Naive thymus-derived CD8-positive, alpha-beta T cell (primary cell): ENCODE measurements around the gene RNF213. TPM values are rescaled to one million over a fixed set of nuclear protein-coding genes. Genes with fewer than 3 reads are reported as not detected.

ENCODE experiments used
- ATAC-seq, 2 donors: fragments of 150-1000 bp; cut with Tn5 transposase in 1 of 2; sonication (Bioruptor Pico), chemical (Tn5 transposase) in 1 of 2; 1 replicate in 1 of 2; 2 replicates in 1 of 2; pipeline ENCODE4 v1.10.0; 2021; ENCODE audit warnings: mild to moderate bottlenecking in 2 of 2, moderate library complexity in 2 of 2
- POLR2A ChIA-PET: fragments of 350-600 bp; sonication (Branson Sonifier 250); formaldehyde crosslinking; loops from one replicate; lab custom pipeline; 2021; ENCODE audit warnings: antibody characterized with exemption; lab: Charles Lee
- DNase-seq, 10 donors: peaks; one replicate each; pipeline versions ENCODE4 v3.0.0 to v3.0.0-alpha.2; 2020 to 2022
- H3K27ac Mint-ChIP-seq, 10 donors: one replicate each; pipeline ENCODE4 v1.8.0; 2020 to 2022; ENCODE audit warnings: mild to moderate bottlenecking in 10 of 10, mixed read lengths in 10 of 10, moderate library complexity in 4 of 10, inconsistent platforms in 1 of 10
- H3K27me3 Mint-ChIP-seq, 5 donors: one replicate each; pipeline ENCODE4 v1.8.0; 2021 to 2022; ENCODE audit warnings: mixed read lengths in 5 of 5
- H3K36me3 Mint-ChIP-seq, 3 donors: one replicate each; pipeline ENCODE4 v1.8.0; 2020 to 2022; ENCODE audit warnings: mixed read lengths in 3 of 3, mild to moderate bottlenecking in 2 of 3, inconsistent platforms in 1 of 3
- H3K4me1 Mint-ChIP-seq, 4 donors: one replicate each; pipeline ENCODE4 v1.8.0; 2021 to 2022; ENCODE audit warnings: mixed read lengths in 4 of 4
- H3K4me3 Mint-ChIP-seq, 10 donors: one replicate each; pipeline ENCODE4 v1.8.0; 2020 to 2022; ENCODE audit warnings: mild to moderate bottlenecking in 10 of 10, mixed read lengths in 10 of 10, moderate library complexity in 6 of 10, inconsistent platforms in 1 of 10
- H3K9me3 Mint-ChIP-seq, 9 donors: one replicate each; pipeline ENCODE4 v1.8.0; 2020 to 2022; ENCODE audit warnings: mixed read lengths in 9 of 9, mild to moderate bottlenecking in 3 of 9, inconsistent platforms in 1 of 9, moderate library complexity in 1 of 9
- polyA plus RNA-seq, 3 donors: library from polyadenylated mRNA; unstranded; fragments of 300-500 nt; fragmentation: Illumina TruSeq; gene quantifications; one replicate each; pipeline ENCODE4 v1.2.3, GENCODE V29; 2021
- total RNA-seq, 8 experiments: library from RNA in 2 of 8; stranded (reverse) in 2 of 8; gene quantifications; one replicate each; pipeline ENCODE4 v1.2.3 and lab custom pipeline; 2021 to 2026

The RNF213 gene
- total and polyA plus RNA-seq, 5 experiments from 2014 or later, result 27.1 to 328 (median 52.2) TPM

DNA sequence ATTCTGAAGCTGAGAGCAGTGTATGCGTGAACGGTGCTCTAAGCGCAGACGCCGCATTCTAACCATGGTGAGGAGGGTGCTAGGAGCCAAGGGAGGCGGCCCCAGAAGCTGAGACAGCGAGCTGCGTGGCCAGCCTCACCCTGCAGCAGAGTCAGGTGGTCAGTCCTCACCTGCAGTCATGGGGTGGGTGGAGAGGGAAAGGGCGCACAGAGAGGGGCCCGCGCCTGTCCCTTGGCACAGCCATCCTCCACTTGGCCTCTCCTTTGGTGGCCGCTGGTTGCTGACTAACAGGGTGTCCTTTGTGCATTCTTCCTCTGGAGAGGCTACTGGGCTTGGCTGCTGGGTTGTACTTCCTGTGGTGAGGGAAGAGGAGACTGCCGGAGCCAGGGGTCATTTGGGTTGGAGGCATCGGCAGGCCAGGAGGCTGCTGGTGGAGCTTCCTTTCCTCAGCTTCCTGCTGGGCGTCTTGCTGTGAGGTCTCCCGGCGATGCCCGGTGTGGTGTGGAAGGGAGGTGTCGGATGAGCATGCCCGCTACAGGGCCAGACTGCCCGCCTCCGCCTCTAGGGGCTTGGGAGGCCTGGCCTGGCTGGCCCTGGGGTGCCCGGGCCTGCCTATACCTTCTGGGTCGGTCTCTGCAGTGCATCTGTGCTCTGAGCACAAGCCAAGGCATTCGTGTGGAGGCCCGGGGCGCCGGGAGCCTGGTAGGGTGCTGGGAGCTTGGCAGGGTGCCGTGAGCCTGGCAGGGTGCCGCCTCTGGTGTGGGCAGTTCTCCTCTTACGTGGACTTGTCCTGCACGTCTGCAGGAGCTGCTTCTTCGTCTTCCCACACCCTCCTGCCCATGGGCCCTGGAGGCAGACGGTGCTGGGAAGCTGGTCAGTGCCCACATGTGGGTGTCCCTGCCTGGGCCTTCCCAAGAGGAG, 17.4 kb downstream of the RNF213 start:
- Mint-ChIP-seq H3K27ac (peak overlapping the region; percentile 19 to 87 (median 68)), H3K4me1 (peaks cover 28 to 58% (median 49%) of the 10 kb centered on the region in 4 donors), H3K36me3 (peaks cover 0 to 82% (median 4%) of the 10 kb centered on the region in 3 donors), H3K4me3 (no peak overlapping the region), H3K9me3 (no peaks in the 10 kb centered on the region), H3K27me3 (no peaks in the 10 kb centered on the region)
- ATAC-seq (no peak), DNase-seq (peak in 1 of 10 donors; percentile 54)
- POLR2A ChIA-PET, result interaction anchor here (0.7 to 3.7 kb wide), 3 partner anchors 15 to 104 kb away, joined by 3 to 34 read pairs (median 3); partner anchors contain the start of gene RNF213

DNA sequence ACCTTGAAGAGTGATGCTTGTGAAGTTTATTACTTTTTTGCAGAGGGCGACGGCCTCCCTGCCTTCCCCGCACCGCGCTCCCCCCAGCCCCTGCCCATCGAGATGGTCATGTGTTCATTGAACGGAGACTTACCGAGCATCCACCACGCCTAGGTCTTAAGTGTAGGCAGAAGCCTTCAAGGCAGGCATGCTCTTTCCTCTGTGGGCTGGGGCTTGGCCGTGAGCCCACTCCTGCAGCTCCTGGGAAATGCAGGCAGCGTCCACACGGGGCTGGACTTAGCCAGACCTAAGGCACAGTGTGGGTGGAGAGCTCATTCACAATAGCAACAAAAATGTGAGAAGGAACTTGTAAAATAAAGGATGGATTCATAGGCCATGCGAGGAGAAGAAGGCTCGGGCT, 19.2 kb downstream of the RNF213 start:
- Mint-ChIP-seq H3K4me3 (peak overlapping the region in 1 of 10 donors; percentile 51), H3K27ac (peak overlapping the region in 9 of 10 donors; percentile 26 to 87 (median 76)), H3K36me3 (peaks cover 0 to 78% (median 1%) of the 10 kb centered on the region in 3 donors), H3K4me1 (peaks cover 25 to 50% (median 42%) of the 10 kb centered on the region in 4 donors), H3K9me3 (no peaks in the 10 kb centered on the region), H3K27me3 (no peaks in the 10 kb centered on the region)
- peak in 1 of 10 donors; percentile 16 for DNase-seq
- POLR2A ChIA-PET, result interaction anchor here (3.7 kb wide), 1 partner anchor 16 kb away, joined by 34 read pairs; the partner anchor contains the start of gene RNF213
- ATAC-seq, result no peak

DNA sequence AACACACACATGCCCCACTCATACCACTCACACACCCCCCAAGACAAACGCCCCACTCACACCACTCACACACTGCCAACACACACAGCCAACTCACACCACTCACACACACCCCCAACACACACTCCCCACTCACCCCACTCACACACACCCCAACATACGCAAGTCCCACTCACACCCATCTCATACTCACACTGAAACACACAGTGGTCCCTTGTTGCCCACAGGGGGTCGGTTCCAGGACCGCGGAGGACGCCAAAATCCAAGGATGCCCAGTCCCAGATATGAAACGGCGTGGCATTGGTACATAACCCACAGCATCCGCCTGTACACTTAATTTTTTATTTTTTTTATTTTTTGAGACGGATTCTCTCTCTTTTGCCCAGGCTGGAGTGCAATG, 20.9 kb downstream of the RNF213 start:
- ATAC-seq (no peak), DNase-seq (no peak)
- POLR2A ChIA-PET, result no interaction called here
- Mint-ChIP-seq H3K36me3 (peaks cover 0 to 74% (median 1%) of the 10 kb centered on the region in 3 donors), H3K27ac (peak overlapping the region in 3 of 10 donors; percentile 33 to 87 (median 49)), H3K4me1 (peaks cover 18 to 49% (median 34%) of the 10 kb centered on the region in 4 donors), H3K4me3 (no peak overlapping the region), H3K9me3 (no peaks in the 10 kb centered on the region), H3K27me3 (no peaks in the 10 kb centered on the region)

DNA sequence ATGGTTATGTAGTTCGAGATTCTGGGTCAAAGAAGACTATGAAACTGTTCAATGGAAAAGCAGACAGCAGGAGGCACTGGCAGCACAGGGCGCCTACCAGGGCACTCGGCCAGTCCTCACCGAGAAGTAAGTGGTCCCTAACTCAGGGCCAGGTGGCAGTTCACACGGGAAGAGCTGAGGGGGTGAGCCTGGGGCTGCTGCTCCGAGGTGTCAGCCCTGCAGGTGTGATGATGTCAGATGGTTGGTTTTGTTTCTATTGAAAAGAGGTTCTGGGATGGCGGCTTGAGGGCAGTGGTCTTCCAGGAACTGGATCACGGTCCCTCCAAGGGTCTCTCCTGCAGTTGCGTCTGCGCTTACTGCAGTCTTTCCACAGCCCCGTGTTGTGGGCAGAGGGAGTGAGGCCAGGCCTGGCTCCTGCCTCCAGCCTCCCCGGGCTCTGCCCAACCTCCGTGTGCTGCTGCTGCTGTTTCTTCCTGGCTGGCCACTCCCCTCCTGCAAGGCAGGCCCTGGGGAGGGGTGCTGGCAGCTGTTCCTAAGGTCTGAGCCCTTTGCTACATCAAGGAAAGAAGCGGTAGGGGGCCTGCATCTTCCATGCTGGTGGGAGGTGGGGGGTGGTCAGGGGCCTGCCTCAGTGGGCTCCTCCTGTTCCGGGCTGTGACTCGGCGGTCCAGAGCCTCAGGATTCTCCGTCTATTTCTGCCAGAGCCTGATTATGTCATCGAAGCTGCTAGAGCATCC, 22.6 kb downstream of the RNF213 start:
- Mint-ChIP-seq H3K4me1 (peaks cover 15 to 46% (median 30%) of the 10 kb centered on the region in 4 donors), H3K27ac (peak overlapping the region in 7 of 10 donors; percentile 11 to 82 (median 62)), H3K9me3 (no peaks in the 10 kb centered on the region), H3K36me3 (peaks cover 3 to 69% (median 4%) of the 10 kb centered on the region in 3 donors), H3K27me3 (no peaks in the 10 kb centered on the region), H3K4me3 (no peak overlapping the region)
- ATAC-seq (no peak), DNase-seq (no peak)
- POLR2A ChIA-PET, result interaction anchor here (1.3 kb wide), 1 partner anchor 10 kb away, joined by 3 read pairs; no protein-coding TSS in a partner anchor

DNA sequence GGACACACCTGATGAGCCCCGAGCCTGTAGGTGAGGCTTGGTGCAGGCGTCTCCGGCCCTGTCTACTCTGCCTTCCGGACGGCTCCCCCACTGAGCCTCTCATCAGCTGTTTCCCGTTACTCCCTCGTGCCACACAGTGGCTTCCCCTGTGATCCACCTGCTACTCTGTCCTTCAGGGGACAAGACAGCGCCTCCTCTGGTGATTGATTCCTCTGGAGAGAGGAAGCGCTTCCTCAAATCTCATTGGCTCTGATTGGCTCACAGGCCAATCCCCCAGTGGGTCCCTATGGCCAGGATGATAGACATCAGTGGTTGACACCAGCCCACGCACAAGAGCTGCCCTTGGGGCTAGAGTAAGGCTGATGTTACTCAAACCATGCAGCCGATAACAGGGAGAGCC, 24.0 kb downstream of the RNF213 start:
- no peaks in the 10 kb centered on the region for H3K27me3 Mint-ChIP-seq
- H3K36me3 Mint-ChIP-seq, result peaks cover 3 to 70% (median 8%) of the 10 kb centered on the region in 3 donors
- H3K9me3 Mint-ChIP-seq, result no peaks in the 10 kb centered on the region
- POLR2A ChIA-PET, result no interaction called here
- peak overlapping the region in 3 of 10 donors; percentile 45 to 70 (median 59) for H3K4me3 Mint-ChIP-seq
- DNase-seq, result peak in 1 of 10 donors; percentile 36
- ATAC-seq, result peak in 1 of 2 donors; percentile 90
- H3K4me1 Mint-ChIP-seq, result peaks cover 16 to 34% (median 22%) of the 10 kb centered on the region in 4 donors
- H3K27ac Mint-ChIP-seq, result peak overlapping the region; percentile 55 to 85 (median 73)

DNA sequence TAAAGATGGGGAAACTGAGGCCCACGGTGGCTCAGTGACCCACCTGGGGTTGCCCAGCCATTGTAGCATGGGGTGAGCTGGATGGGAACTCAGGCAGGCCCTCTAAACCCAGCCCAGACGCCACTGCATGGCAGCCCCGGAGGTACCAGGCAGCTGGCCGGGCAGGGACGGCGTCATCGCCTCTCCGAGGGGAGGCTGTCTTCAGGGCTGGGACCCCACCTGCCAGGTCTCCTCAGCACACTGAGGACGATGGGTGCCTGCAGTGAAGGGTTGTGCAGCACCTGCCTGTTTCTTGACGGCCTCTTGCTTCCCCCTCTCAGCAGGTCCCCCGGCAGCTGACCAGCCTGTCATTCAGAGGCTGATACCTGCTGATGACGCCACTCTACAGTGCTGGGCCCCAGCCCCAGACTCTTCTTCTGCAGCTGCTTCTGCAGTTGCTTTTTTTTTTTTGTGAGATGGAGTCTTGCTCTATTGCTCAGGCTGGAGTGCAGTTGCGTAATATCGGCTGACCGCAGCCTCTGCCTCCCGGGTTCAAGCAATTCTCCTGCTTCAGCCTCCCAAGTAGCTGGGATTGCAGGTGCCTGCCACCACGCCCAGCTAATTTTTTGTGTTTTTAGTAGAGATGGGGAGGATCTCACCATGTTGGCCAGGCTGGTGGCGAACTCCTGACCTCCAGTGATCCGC, 24.7 kb downstream of the RNF213 start:
- POLR2A ChIA-PET, result no interaction called here
- DNase-seq (no peak), ATAC-seq (no peak)
- H3K36me3 Mint-ChIP-seq, result peaks cover 3 to 70% (median 8%) of the 10 kb centered on the region in 3 donors
- H3K27ac Mint-ChIP-seq, result peak overlapping the region in 4 of 10 donors; percentile 4 to 76 (median 45)
- no peak overlapping the region for H3K4me3 Mint-ChIP-seq
- H3K27me3 Mint-ChIP-seq, result no peaks in the 10 kb centered on the region
- H3K4me1 Mint-ChIP-seq, result peaks cover 13 to 29% (median 15%) of the 10 kb centered on the region in 4 donors
- no peaks in the 10 kb centered on the region for H3K9me3 Mint-ChIP-seq

DNA sequence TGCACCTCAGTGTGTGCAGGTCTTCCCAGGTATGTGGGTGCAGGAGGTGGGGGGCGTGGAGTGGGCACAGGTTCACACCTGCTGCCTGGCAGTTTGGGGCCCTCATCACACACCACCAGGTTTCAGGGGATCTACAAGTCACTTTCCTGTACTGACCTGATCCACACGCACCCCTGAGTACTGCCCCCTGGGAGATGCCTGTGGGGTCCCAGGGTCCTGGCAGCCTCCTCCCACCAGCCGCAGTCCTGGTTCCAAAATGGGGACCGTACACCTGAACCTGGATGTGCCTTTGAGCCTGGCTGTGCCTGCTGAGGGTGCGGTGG, 25.9 kb downstream of the RNF213 start:
- ATAC-seq, result no peak
- Mint-ChIP-seq H3K4me1 (peaks cover 9 to 25% (median 12%) of the 10 kb centered on the region in 4 donors), H3K9me3 (no peaks in the 10 kb centered on the region), H3K36me3 (peaks cover 7 to 72% (median 12%) of the 10 kb centered on the region in 3 donors), H3K27me3 (no peaks in the 10 kb centered on the region), H3K4me3 (no peak overlapping the region), H3K27ac (peak overlapping the region in 5 of 10 donors; percentile 9 to 90 (median 52))
- DNase-seq, result no peak
- POLR2A ChIA-PET, result no interaction called here

DNA sequence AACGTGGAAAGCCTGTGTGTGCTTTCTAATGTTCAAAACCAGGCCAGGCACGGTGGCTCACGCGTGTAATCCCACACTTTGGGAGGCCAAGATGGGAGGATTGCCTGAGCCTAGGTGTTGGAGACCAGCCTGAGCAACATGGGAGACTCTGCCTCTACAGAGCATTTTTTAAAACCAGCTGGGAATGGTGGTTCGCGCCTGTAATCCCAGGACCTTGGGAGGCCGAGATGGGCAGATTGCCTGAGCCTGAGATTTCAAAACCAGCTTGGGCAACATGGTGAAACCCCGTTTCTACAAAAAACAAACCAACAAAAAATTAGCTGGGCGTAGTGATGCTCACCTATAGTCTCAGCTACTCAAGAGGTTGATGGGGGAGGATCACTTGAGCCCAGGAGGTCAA, 26.4 kb downstream of the RNF213 start:
- Mint-ChIP-seq H3K27me3 (no peaks in the 10 kb centered on the region), H3K36me3 (peaks cover 7 to 74% (median 14%) of the 10 kb centered on the region in 3 donors), H3K4me1 (peaks cover 9 to 25% (median 11%) of the 10 kb centered on the region in 4 donors), H3K4me3 (no peak overlapping the region), H3K27ac (peak overlapping the region in 9 of 10 donors; percentile 28 to 90 (median 67)), H3K9me3 (no peaks in the 10 kb centered on the region)
- no peak for ATAC-seq
- POLR2A ChIA-PET, result interaction anchor here (1.0 kb wide), 1 partner anchor 20 kb away, joined by 4 read pairs; no protein-coding TSS in a partner anchor
- no peak for DNase-seq

DNA sequence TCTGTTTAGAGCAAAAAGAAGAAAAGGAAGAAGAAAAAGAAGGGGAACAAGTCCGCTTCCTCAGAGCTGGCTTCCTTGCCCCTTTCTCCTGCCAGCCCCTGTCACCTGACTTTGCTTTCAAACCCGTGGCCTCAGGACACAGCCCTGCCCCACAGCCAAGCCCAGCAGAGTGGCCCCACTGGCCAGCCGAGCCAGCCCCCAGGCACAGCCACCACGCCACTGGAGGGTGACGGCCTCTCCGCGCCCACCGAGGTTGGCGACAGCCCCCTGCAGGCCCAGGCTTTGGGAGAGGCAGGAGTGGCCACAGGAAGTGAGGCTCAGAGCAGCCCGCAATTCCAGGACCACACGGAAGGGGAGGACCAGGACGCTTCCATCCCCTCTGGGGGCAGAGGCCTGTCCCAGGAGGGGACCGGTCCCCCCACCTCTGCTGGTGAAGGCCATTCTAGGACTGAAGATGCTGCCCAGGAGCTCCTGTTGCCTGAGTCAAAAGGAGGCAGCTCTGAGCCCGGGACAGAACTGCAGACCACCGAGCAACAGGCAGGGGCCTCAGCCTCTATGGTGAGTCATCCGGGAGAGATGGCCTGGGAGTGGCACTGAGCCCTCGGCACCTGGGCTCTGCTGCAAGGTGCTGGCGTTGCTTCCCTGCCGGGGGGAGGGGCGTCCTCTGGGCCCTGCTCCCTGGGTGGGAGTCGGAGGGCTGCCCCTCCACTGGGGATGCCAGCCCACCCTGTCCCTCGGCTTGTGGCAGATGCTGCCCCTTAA, 27.3 kb downstream of the RNF213 start:
- DNase-seq (no peak), ATAC-seq (no peak)
- Mint-ChIP-seq H3K27ac (peak overlapping the region in 9 of 10 donors; percentile 41 to 91 (median 76)), H3K27me3 (no peaks in the 10 kb centered on the region), H3K4me3 (no peak overlapping the region), H3K36me3 (peaks cover 7 to 77% (median 15%) of the 10 kb centered on the region in 3 donors), H3K9me3 (no peaks in the 10 kb centered on the region), H3K4me1 (peaks cover 8 to 22% (median 10%) of the 10 kb centered on the region in 4 donors)
- POLR2A ChIA-PET, result interaction anchor here (0.6 to 1.8 kb wide), 4 partner anchors 20 to 30 kb away, joined by 4 to 8 read pairs (median 5); no protein-coding TSS in a partner anchor

DNA sequence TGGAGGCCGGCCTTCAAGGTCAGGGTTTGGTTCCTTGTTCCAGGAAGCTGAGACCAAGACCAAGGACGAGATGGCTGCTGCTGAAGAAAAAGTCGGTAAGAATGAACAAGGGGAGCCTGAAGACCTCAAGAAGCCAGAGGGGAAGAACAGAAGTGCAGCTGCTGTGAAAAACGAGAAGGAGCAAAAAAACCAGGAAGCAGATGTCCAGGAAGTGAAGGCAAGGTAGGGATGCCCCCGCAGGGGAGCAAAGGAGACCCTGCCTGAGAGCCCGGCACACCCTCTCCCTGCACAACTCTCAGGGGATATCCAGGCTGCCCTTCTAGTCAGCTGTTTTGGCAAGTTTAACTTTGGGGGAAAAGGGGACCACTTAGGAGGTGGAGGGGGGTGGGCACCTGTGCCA, 29.0 kb downstream of the RNF213 start:
- H3K4me1 Mint-ChIP-seq, result peaks cover 6 to 21% (median 8%) of the 10 kb centered on the region in 4 donors
- POLR2A ChIA-PET, result interaction anchor here (1.8 kb wide), 1 partner anchor 24 kb away, joined by 8 read pairs; no protein-coding TSS in a partner anchor
- no peaks in the 10 kb centered on the region for H3K9me3 Mint-ChIP-seq
- H3K4me3 Mint-ChIP-seq, result no peak overlapping the region
- H3K36me3 Mint-ChIP-seq, result peaks cover 7 to 83% (median 15%) of the 10 kb centered on the region in 3 donors
- ATAC-seq (no peak), DNase-seq (no peak)
- peak overlapping the region in 8 of 10 donors; percentile 14 to 88 (median 72) for H3K27ac Mint-ChIP-seq
- H3K27me3 Mint-ChIP-seq, result no peaks in the 10 kb centered on the region

DNA sequence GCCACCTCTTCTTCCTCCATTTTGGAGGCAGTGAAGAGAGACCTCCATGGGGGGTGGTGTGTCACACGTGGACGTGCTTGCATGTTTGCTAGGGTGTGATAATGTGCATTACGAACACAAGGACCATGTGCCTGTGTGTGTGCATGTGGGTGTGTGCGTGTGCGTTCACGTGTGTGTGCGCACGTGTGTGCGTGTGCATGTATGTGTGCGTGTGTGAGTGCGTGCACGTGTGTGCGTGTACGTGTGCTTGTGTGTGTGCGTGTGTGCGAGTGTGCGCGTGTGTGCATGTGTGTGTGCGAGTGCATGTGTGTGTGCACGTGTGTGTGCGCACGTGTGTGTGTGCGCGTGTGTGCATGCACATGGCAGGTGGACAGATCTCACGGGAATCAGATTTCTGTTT, 29.5 kb downstream of the RNF213 start:
- no peaks in the 10 kb centered on the region for H3K27me3 Mint-ChIP-seq
- peak overlapping the region in 5 of 10 donors; percentile 11 to 86 (median 31) for H3K27ac Mint-ChIP-seq
- DNase-seq, result no peak
- H3K4me3 Mint-ChIP-seq, result no peak overlapping the region
- no peaks in the 10 kb centered on the region for H3K9me3 Mint-ChIP-seq
- H3K4me1 Mint-ChIP-seq, result peaks cover 4 to 17% (median 6%) of the 10 kb centered on the region in 4 donors
- peaks cover 7 to 87% (median 14%) of the 10 kb centered on the region in 3 donors for H3K36me3 Mint-ChIP-seq
- POLR2A ChIA-PET, result no interaction called here
- no peak for ATAC-seq
